ENCODE data around the gene NUDT1.

Gene NUDT1

DNA sequence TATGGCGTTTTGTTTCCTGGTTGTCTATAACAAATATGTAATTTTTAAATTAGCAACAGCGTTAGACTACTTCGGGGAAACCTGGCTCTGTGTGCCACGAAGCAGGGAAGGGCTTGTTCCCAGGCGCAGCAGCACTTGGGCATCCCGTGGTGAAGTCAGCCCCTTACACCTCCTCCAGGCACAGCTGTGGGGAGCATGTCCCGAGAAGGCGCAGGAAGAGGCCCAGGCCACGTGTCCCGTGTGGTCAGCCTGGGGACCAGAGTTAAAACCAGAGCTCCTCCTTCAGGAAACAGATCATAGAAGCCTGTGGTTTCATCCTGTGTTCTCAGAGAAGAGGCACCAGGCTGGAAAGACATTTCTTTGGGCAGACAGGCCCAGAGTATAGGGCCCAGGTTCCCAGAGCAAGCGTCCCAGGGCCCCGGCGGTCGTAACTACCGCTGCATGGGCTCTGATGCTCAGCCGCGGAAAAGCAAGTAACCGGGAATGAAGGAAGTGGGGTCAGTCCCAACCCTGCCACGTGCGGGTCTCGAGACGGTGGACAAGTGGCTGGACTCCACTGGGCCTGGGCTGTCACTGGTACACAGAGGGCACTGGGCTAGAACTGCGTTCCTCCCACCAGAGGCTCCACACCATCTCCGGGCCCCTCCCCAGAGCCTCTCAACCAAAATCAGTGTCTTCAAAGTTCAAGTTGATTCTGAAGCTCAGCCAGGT lies 7.1 kb downstream of the NUDT1 start:
- DNase-seq (ENCODE audit: low read depth): peak; percentile 87

DNA sequence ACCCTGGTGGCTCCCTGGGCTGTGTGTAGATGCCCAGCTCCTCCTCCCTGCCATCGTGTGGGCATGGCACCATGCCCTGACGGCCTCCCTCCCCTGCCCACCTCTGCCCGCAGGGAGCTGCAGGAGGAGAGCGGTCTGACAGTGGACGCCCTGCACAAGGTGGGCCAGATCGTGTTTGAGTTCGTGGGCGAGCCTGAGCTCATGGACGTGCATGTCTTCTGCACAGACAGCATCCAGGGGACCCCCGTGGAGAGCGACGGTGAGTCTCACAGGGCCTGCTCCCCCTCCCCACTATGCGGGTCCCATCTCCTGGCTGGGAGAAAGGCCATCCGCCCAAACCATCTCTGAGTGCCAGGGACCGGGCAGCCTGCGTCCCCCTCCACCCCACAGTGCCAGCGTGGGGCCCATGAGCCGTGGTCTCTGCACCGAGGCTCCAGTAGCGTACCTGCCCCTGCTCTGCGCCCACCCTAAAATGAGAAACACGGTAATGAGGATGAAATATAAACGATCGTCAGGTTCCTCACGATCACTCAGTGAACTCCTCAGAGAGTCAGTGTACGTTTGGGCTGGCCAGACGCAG lies 7.8 kb downstream of the NUDT1 start:
- DNase-seq (ENCODE audit: low read depth): no peak

DNA sequence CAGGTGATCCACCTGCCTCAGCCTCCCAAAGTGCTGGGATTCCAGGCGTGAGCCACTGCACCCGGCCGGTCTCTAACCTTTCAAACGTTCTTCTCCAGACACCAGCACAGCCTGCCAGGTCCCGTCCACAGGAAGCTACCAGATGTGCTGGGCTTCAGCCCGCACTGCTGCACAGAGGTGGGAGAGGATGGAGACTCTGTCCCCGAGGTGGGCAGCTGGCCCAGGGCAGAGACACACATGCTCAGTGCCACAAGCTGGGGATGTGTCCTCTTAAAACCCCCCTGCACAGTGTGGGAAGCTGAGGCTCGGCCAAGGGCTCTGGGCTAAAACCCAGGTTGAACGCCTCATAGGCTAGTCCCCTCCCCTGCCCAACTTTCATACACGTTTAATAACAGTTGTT lies 9.4 kb downstream of the NUDT1 start:
- no peak for DNase-seq (ENCODE audit: low read depth)

DNA sequence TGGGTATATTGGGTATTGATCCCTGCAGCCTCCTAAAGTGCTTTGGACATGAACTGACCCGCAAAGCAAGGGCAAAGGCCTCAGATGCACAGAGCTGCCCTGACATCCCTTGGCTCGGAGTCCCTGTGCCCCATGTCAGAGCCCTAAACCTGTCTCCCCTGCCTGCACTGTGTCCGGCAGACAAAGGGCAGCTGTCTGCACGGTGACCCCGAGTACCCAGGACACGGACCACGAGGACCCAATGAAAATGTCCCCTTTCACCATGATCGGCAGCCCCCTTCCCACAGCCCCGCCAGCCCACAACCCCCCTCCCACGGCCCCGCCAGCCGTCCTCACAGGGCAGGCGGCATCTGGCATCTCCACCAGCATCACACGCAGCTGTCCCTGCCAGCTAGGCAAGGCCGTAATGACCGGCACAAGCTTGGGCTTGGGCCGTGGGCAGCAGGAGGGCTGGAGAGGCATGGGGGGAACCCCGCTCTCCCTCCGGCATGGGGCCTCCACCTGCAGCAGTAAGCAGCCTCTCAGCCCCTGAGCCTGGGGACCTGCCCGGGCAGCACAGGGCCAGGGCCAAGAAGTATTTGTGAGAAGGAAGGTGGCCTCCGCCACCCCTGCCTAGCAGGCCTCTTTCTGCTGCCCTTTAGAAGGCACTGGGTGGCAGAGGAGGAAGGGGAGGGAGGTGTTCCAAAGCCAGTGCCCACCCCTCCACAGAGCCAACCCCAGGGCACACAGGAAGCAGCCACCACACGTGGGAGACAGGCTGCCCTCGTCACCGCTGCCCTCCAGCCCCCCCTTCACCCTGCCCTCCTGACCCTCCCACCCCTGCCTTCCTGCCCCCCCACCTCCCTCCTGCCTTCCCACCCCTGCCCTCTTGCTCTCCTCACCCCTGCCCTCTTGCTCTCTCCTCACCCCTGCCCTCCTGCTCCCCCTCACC lies 10.1 kb downstream of the NUDT1 start:
- no peak for DNase-seq (ENCODE audit: low read depth)

DNA sequence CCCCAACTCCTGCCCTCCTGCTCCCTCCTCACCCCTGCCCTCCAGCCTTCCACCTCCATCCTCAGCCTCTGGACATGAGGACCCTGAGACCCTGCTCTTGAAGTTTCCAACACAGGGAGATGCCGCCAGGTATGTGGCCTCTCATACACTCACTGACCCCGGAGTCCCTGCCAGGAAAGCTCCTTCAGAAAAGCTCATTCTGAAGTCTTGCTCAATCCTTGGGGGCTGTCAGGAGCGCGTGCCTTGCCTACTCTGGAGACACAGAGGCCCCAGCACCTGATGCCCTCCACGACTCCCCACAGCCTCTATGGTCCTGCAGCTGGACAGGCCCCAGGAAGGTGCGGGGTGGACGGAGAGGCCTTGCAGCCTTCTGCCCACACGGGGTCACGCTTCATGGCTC lies 11.0 kb downstream of the NUDT1 start:
- no peak for DNase-seq (ENCODE audit: low read depth)

DNA sequence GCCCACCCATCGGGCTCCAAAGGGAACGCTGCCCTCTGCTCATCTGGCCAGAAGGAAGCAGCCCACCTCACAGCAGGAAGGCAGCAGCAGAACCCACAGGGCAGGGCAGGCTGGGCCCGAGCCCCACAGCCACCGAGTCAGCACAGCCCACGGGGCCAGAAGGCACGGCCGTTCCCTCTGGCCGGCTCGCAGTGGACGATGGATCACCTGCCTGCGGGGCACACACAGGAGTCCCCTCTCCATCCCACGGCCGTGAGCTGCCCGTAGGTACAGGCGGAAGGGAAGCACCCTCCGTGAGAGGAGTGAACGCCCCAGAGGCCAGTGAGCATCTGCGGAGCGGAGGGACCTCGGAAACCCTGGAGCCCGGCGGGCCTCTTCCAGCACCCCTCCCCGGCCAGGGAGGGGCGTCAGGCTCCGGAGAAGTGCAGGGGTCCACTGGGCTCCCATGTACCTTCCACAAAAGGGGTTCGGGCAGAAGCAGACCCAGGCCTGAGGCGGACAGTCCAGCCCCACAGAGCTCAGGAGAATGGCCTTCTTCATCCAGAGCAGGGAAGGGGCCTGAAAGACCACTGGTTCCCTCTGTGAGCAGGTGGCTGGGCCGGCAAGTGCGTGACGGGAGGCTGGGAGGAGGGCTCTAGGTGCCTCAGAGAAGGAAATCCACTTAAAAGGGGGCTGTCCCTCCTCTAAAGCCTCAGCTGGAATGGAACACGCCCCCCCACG lies 11.7 kb downstream of the NUDT1 start:
- DNase-seq (ENCODE audit: low read depth): no peak

DNA sequence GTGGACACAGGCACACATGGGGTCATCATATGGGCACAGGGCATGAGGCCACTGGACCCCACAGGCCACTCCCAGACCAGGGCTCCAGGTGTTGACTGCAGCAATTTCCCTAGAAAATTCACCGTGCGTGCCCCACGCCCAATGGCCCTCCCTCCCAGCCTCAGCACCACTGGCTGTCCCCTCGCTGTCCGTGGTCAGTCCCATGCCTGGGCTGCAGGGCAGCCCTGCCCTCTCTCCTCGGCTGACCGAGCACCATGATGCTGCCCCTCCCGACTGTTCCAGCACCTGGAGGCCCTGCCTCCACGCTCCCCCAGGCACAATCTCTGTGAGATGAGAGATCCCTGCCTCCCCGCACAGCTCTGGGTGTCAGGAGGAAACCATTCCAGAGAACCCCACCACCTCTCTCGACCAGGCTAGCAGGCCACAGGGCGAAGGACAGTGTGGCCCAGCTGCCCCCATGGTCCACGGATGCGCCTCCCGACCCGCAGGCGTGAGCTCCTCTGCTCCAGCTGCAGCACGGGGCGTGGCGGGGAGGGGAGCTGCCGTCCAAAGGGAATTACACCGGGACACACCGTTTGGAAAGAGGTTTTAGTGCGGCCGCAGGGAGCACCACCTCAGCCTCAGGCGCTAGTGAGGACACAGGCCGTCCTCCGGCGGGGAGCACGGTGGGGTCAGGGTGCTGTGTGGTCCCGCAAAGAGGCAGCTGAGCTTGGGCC lies 12.6 kb downstream of the NUDT1 start:
- DNase-seq (ENCODE audit: low read depth): no peak

DNA sequence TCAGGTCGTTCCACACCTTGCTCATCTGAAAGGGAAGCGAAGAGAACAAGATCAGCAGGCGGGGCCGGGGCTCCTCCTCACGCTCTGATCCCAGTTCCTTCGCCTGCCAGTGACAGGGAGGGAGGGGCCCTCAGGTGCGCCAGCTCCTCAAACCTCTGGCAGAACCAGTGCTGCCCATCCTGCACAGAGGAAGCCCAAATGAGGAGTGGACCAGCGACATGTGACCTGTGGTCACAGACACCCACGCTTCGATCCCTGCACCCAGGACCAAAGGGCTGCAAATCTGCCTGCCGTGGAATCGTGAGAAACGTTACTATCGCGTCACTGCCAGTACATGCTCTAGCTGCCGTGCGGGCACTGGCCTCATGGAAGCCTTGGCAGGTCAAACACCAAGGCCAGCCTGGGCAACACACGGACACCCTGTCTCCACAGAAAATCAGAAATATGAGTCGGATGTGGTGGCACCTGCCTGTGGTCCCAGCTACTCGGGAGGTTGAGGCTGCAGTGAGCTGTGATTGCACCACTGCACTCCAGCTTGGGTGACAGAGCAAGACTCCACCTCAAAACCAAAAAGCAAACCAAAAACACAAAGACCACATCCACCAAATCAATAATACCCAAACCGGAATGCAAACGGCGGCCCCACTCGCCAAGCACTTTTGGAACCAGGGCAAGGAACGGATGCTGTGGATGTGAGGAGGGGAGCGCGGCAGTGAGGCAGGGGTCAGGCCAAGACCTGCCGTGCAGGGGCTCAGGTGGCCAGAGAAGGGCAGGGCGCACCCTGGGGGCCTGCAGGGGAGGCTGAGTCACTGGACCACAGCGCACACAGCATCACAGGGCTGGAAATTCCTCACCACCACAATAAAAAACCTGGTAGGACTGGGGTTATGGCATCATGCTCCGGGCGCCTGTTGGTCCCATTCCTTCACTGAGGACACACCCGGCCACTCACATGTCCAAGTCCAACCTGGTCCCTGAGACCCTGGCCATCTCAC lies 13.4 kb downstream of the NUDT1 start:
- no peak for DNase-seq (ENCODE audit: low read depth)

DNA sequence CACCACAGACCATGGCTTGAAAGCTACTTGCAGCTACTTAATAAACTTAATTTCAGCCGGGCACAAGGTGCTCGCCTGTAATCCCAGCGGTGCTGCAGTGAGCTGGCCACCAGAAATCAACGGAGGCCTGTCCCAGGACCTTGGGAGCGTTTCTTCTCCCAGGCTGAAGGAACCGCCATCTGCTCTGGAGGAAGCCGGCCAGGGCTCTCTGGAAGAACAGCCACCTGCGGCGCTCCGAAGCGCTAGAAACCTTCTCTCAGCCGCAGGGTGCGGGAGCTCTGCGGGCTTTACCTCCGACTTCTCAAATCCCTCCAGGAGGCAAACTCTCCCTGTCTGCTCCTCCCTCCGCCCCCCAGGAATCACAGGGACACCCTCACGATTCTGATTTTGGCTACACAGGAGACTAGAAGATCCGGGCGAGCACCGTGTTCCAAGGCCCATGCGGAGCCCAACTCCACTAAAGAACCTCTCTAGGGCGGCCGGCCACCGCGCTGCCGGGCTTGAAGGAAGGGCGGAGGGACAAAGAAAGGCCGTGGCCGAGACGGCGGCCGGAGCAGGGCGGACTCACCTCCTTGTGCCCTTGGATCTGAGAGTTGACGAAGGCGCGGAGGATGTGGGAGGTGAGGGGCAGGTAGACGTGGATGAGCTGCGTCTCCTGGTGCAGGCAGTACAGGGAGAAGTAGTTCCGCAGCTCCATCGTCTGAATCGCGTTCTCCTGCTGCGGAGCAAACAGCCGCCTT lies 14.4 kb downstream of the NUDT1 start:
- no peak for DNase-seq (ENCODE audit: low read depth)

DNA sequence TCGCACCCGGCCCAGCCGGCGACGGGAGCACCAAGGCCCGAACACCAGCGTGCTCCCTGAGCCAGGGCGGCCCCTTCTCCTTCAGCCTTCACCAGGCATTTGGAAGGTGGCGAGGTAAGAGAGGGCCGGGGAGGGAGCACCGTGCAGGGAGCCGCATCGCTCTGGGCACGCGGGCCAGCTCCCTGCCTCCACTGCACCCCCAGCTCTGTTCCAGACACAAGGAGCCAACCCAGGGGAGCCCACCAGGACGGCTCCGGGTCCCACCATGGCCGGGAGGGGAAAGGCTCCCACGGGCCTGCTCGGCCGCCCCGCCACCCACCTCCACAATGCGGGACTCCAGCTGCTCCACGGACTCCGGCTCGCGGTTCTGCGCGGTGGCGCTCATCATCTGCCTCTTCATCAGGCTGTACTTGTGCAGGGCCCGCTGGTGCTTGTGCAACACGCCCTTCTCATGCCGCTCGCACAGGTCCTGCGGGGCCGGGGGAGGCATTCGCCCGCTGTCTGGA lies 15.1 kb downstream of the NUDT1 start:
- no peak for DNase-seq (ENCODE audit: low read depth)

DNA sequence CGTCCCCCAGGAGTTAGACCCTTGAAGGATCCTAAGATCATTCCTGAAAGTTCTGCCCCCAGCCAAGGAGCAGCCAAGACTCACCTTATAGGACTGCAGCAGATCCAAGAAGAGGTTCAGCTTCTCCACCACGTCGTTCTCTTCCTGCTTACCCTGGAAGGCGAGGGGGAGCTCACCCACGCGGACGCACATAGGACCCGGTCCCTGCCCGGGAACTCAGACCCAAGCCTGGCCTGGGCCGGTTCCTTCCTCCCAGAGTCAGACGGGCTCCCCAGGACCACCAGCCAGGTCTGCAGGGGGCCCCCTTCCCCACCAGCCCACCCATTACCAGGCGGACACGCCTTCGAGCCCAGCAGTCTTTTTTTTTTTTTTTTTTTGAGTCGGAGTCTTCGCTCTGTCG lies 15.6 kb downstream of the NUDT1 start:
- no peak for DNase-seq (ENCODE audit: low read depth)

DNA sequence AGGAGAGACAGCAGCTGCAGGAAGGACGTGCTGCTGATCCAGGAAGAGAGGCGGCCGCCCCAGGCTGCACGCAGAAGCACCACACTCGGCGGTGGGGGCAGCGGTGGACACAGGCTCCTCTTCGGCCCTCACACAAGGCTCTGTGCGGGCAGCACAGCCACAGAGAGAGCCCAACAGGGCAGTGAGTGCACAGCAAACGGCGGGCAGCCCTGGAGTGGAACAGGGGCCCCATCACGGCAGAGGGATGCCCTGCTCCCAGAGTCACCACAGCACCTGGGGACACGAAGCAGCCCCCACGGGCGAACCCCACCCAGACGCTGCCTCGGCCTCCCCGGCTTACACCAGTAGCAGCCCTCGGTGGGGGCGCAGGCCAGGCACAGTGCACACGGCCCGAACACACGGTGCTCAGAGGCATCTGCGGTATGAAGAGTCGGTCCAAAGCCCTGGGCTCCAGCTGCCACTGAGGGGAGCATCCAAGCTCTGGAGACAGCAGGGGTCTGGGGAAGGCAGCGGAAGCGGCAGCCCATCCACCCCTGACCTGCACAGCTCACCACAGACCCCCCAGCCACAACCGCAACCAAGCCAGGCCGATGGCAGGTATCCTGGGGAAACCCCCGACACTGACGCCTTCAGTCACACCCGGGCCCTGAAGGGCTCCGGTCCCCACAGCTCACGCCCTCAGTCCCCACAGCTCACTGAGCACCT lies 16.8 kb downstream of the NUDT1 start:
- no peak for DNase-seq (ENCODE audit: low read depth)

DNA sequence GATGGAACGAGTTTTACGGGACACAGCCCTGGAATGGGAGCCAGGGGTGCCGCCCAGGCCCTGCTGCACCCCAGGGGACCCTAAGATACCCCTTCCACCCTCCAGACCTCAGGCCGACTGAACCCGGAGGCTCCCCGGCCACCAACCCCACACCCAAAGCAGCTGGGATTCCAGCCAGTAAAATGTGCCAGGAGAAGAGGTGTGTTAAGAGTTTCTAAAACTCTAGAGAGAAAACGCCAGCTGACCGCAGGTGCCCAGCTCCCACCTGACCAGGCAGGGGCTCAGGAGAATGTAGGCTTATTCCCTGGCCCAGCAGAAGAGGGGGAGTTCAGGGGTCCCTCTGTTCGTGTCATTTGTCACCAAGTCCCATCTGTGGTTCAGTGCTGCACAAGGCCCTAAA lies 17.5 kb downstream of the NUDT1 start:
- DNase-seq (ENCODE audit: low read depth): no peak

DNA sequence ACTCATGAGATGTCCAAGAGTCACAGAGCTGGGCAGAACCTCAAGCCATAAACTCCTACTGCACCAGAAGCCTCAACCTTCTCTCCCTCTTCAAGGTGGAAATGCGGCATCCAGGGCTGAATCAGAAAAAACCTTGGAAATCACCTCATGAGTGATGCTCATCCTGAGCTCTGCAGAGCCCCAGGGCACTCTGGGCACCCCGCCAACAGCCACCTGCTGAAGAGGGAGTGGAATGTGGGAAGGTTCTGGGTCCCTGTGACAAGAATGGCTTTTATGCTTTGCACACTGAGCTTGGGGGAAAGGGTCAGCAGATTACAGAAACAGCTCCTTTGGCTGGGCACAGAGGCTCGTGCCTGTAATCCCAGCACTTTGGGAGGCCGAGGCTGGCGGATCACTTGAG lies 18.8 kb downstream of the NUDT1 start:
- DNase-seq (ENCODE audit: low read depth): no peak

DNA sequence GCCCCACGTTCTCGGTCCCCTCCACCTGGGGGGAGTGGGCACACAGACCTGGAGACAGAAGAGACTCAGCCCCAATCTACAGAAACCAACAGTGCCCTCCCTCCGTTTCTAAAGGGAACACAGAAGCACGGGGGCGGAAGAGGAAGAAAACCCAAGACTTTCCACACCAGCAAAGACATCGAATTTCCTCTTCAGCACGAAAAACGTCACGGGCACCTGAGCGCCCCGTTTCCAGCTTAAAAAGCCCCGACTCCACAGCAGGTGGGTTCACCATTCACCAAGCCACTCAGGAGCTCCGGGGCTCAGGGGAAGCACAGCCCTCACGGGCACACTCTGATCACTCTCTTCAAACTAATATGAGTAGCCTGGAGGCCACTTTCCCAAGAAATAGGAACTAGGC lies 19.6 kb downstream of the NUDT1 start:
- DNase-seq (ENCODE audit: low read depth): no peak

DNA sequence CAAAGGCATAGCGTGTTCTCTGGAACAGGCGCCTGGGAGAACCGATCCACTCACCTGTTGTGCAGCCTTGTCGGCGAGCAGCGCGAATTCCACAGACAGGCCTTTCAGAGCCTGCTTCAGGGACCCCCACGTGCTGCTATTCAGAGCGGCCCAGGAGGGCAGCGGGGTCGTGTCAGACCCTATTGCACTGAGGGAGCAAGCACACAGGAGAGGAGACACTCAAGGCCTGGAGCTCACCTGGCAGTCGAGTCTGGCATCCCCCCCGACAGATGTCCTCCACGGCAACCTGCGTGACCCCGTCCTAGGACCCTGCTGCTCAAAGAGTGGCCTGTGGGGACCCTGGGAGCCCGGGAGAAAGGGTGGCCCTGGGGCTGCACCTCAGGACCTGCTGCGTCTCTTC lies 21.1 kb downstream of the NUDT1 start:
- DNase-seq (ENCODE audit: low read depth): no peak

DNA sequence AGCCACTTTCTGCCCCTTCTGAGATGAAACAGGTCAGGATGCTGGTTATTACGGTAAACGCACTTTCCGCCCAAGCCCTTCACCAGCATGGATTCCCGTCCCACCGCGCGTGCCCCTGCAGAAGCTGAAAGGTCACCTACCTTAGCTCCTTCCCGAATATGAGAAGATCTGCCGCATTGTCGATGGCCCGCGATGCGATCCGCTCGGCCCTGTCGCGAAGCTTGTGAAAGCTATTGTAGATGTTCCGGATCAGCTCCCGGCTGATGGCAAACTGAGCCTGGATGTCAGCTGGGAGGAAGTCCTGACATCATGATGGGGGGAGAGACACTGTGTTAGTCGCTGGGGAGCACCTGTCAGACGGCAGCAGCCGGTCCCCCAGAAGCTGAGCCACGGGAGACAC lies 22.1 kb downstream of the NUDT1 start:
- DNase-seq (ENCODE audit: low read depth): no peak

DNA sequence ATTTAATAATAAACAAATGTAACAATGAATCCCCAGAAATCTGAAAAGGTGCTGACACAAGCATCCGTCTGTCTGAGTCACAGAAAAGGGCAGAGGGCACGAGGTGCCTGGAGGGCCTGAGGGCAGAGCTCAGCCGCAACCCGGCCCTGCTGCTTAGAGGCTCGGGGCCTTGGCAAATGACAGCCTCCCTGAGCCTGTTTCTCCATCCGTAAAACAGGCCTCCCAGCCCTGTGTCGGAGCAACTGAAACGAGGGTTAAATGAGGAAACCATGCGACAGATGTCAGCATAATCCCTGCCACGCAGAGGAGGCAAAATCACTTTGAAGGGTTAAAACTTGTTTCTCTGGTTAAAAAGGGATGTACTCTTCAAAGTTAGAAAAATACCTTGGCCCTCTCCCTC lies 24.9 kb downstream of the NUDT1 start:
- DNase-seq (ENCODE audit: low read depth): no peak
